Measurements from ENCODE around the gene FUCA2. TPM values are rescaled to one million over a fixed set of nuclear protein-coding genes. Genes with fewer than 3 reads are reported as not detected.
"Not testable (repeated sequence)": the region's sequence is repeated elsewhere in the genome, so short reads cannot be mapped to it uniquely, and the experiment has no call there.

The FUCA2 gene
- polyA plus RNA-seq, 4 donors: 63.4 to 82.4 (median 72.4) TPM

GRCh38 chr6:143449082-143449713 is 62.3 kb downstream of the FUCA2 start:
- DNase-seq (ENCODE audit: low read depth in 4 of 4, low spot score in 3 of 4): no peak

DNA sequence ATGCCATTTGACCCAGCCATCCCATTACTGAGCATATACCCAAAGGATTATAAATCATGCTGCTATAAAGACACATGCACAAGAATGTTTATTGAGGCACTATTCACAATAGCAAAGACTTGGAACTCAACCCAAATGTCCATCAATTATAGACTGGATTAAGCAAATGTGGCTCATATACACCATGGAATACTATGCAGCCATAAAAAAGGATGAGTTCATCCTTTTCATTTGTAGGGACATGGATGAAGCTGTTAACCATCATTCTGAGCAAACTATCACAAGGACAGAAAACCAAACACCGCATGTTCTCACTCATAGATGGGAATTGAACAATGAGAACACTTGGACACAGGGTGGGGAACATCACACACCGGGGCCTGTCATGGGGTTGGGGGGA is 63.7 kb downstream of the FUCA2 start:
- not testable (repeated sequence) for DNase-seq (ENCODE audit: low read depth in 4 of 4, low spot score in 3 of 4)

Other genes with a start within 250 kb of the FUCA2 start
- 10 to 100 TPM in 3 of 4 donors, 1 to 10 TPM in 1; 9.4 to 16.7 (median 11.7) TPM for gene ADAT2, start 61.0 kb downstream of the FUCA2 start, polyA plus RNA-seq (ENCODE audit: insufficient read length in 4 of 4)
- 10 to 100 TPM; 33.7 to 45.8 (median 41.9) TPM for gene PEX3, start 60.9 kb downstream of the FUCA2 start, polyA plus RNA-seq (ENCODE audit: insufficient read length in 4 of 4)
- 10 to 100 TPM; 26.6 to 40.9 (median 32.4) TPM for gene PHACTR2, start 166.2 kb upstream of the FUCA2 start, polyA plus RNA-seq (ENCODE audit: insufficient read length in 4 of 4)

Measured in right renal pelvis (tissue), 4 donors.